GM23338 (cell line): ENCODE measurements around the gene IFNG. TPM values are rescaled to one million over a fixed set of nuclear protein-coding genes. Genes with fewer than 3 reads are reported as not detected.

ENCODE experiments used
- ATAC-seq: fragments of 200-7000 bp; cut with Tn5 transposase; 3 replicates; pipeline ENCODE4 v1.9.1; 2020
- DNase-seq: peaks from one replicate; pipeline ENCODE4 v3.0.0-alpha.2; 2015; ENCODE audit warnings: low spot score
- H2AFZ ChIP-seq: fragments of 200-600 bp; sonication (generic); 2 replicates; pipeline ENCODE4 v1.8.0; 2016; ENCODE audit warnings: antibody characterized with exemption, mild to moderate bottlenecking, moderate library complexity
- H3F3A ChIP-seq: fragments of 200-600 bp; sonication (generic); replicated peaks from 2 replicates; pipeline ENCODE4 v1.8.0; 2017; ENCODE audit warnings: antibody characterized with exemption, mixed run types, low read depth
- H3K27ac ChIP-seq: fragments of 200-600 bp; sonication (generic); 2 replicates; pipeline ENCODE4 v1.6.1; 2016; ENCODE audit warnings: low read depth
- H3K27me3 ChIP-seq: fragments of 200-600 bp; sonication (generic); 2 replicates; pipeline ENCODE4 v1.8.0; 2016; ENCODE audit warnings: mild to moderate bottlenecking, mixed run types, moderate library complexity; ENCODE audit not compliant: insufficient read depth
- H3K36me3 ChIP-seq: fragments of 200-600 bp; sonication (generic); 2 replicates; pipeline ENCODE4 v1.8.0; 2016; ENCODE audit warnings: mild to moderate bottlenecking; ENCODE audit not compliant: insufficient read depth
- H3K4me1 ChIP-seq: fragments of 200-600 bp; sonication (generic); 2 replicates; pipeline ENCODE4 v1.8.0; 2016; ENCODE audit warnings: mild to moderate bottlenecking, moderate library complexity; ENCODE audit not compliant: insufficient read depth
- H3K4me2 ChIP-seq: fragments of 200-600 bp; sonication (generic); 2 replicates; pipeline ENCODE4 v1.7.1; 2017; ENCODE audit warnings: mixed run types
- H3K4me3 ChIP-seq: fragments of 200-600 bp; sonication (generic); 2 replicates; pipeline ENCODE4 v1.6.1; 2016; ENCODE audit warnings: mixed run types
- H3K79me2 ChIP-seq: fragments of 200-600 bp; sonication (generic); replicated peaks from 2 replicates; pipeline ENCODE4 v1.8.0; 2017; ENCODE audit warnings: mild to moderate bottlenecking; ENCODE audit not compliant: insufficient read depth
- H3K9me2 ChIP-seq: fragments of 200-600 bp; sonication (generic); 2 replicates; pipeline ENCODE4 v1.8.0; 2017; ENCODE audit not compliant: insufficient read depth
- H4K20me1 ChIP-seq: fragments of 200-600 bp; sonication (generic); replicated peaks from 2 replicates; pipeline ENCODE4 v1.8.0; 2017; ENCODE audit warnings: mild to moderate bottlenecking; ENCODE audit not compliant: insufficient read depth
- H3K27ac Mint-ChIP-seq: 2 replicates; pipeline ENCODE4 v1.8.0; 2020; ENCODE audit warnings: inconsistent platforms, mild to moderate bottlenecking, moderate library complexity, mixed read lengths
- H3K27me3 Mint-ChIP-seq: 3 replicates; pipeline ENCODE4 v1.8.0; 2022; ENCODE audit warnings: low read depth, mild to moderate bottlenecking, moderate library complexity, mixed read lengths, inconsistent platforms; ENCODE audit not compliant: insufficient read depth, poor library complexity
- H3K36me3 Mint-ChIP-seq: 3 replicates; pipeline ENCODE4 v1.8.0; 2021; ENCODE audit warnings: low read depth, mild to moderate bottlenecking, inconsistent platforms, moderate library complexity, mixed read lengths
- H3K4me1 Mint-ChIP-seq: 3 replicates; pipeline ENCODE4 v1.8.0; 2020; ENCODE audit warnings: mild to moderate bottlenecking, inconsistent platforms, mixed read lengths
- H3K4me3 Mint-ChIP-seq: 3 replicates; pipeline ENCODE4 v1.8.0; 2021; ENCODE audit warnings: moderate library complexity, mild to moderate bottlenecking, inconsistent platforms, mixed read lengths
- H3K9me3 Mint-ChIP-seq: 3 replicates; pipeline ENCODE4 v1.8.0; 2020; ENCODE audit warnings: moderate library complexity, mild to moderate bottlenecking, inconsistent platforms, mixed read lengths
- CREB1 ChIP-seq: fragments of 250-450 bp; sonication (Bioruptor Pico); IDR thresholded peaks from 2 replicates; pipeline ENCODE4 v1.5.0; 2020; ENCODE audit warnings: low read depth, mild to moderate bottlenecking, moderate library complexity
- CTCF ChIP-seq, 2 experiments: fragments of 200-600 bp in 1 of 2; sonication (generic) in 1 of 2; conservative IDR thresholded peaks; 2 replicates each; pipeline versions ENCODE4 v1.5.1 to v1.6.1; 2016 to 2017; ENCODE audit warnings: antibody characterized with exemption in 2 of 2, low read depth in 2 of 2, mild to moderate bottlenecking in 2 of 2, moderate library complexity in 1 of 2
- ETS1 ChIP-seq: IDR thresholded peaks from 2 replicates; pipeline ENCODE4 v1.6.1; 2016; ENCODE audit warnings: antibody characterized with exemption
- EZH2 ChIP-seq: fragments of 200-600 bp; sonication (generic); IDR thresholded peaks from one replicate; pipeline ENCODE4 v1.8.0; 2017; ENCODE audit warnings: antibody characterized with exemption, mild to moderate bottlenecking, low read depth; ENCODE audit not compliant: unreplicated experiment
- EZH2phosphoT487 ChIP-seq: fragments of 200-600 bp; sonication (generic); IDR thresholded peaks from one replicate; pipeline ENCODE4 v1.8.1; 2018; ENCODE audit warnings: antibody characterized with exemption; ENCODE audit not compliant: unreplicated experiment
- JUNB ChIP-seq: IDR thresholded peaks from one replicate; pipeline ENCODE4 v1.6.1; 2016; ENCODE audit warnings: antibody characterized with exemption; ENCODE audit not compliant: unreplicated experiment
- POLR2AphosphoS5 ChIP-seq: IDR thresholded peaks from 2 replicates; pipeline ENCODE4 v1.6.1; 2016; ENCODE audit warnings: antibody characterized with exemption, low read depth
- REST ChIP-seq: IDR thresholded peaks from one replicate; pipeline ENCODE4 v1.6.1; 2018; ENCODE audit warnings: antibody characterized with exemption; ENCODE audit not compliant: unreplicated experiment
- STAT1 ChIP-seq: IDR thresholded peaks from one replicate; pipeline ENCODE4 v1.6.1; 2016; ENCODE audit warnings: antibody characterized with exemption; ENCODE audit not compliant: unreplicated experiment
- ZNF114 ChIP-seq: fragments of 250-450 bp; sonication (Bioruptor Pico); IDR thresholded peaks from 2 replicates; pipeline ENCODE4 v1.5.0; 2020; ENCODE audit warnings: mild to moderate bottlenecking, moderate library complexity
- ZNF331 ChIP-seq: fragments of 250-450 bp; sonication (Bioruptor Pico); IDR thresholded peaks from 2 replicates; pipeline ENCODE4 v1.5.0; 2020; ENCODE audit warnings: low read depth, mild to moderate bottlenecking, moderate library complexity
- ZNF462 ChIP-seq: fragments of 250-450 bp; sonication (Bioruptor Pico); IDR thresholded peaks from 2 replicates; pipeline ENCODE4 v1.5.0; 2020; ENCODE audit warnings: mild to moderate bottlenecking, moderate library complexity
- polyA plus RNA-seq: library from polyadenylated mRNA; unstranded; fragments of >200 nt; fragmentation: Nextera tagmentation; extraction: Ambion mirVana; gene quantifications from 2 replicates; pipeline ENCODE4 v1.2.1, GENCODE V29; 2016
- total RNA-seq: library from RNA; depleted of rRNA; stranded (reverse); fragments of >200 nt; shearing (Covaris generic); gene quantifications from 2 replicates; pipeline ENCODE4 v1.2.3, GENCODE V29; 2014

The IFNG gene
- total and polyA plus RNA-seq, 2 experiments from 2014 or later: not detected

DNA sequence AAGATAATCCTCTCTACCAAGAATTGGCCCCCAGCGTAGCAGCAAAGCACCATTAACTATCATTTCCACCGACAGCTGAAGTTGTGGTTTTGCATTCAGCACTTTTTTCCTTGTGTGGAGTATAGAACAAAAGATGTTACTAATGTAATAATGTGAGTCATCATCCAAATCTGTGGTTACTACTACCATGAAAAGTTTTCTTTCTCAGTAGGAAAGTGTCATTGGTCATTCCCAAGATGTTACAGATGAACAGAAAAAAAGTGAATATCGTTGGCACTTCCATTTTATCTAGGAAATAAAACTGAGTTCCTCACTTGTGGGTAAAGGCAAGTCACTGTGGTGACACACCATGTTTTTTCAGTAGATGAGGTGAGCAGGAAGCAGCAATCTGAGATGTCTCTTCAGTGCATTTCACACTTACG, 30.3 kb upstream of the IFNG start:
- DNase-seq: no peak
- no peaks in the 10 kb centered on the region for H3K36me3 Mint-ChIP-seq
- ATAC-seq: no peak

More for the DNA sequence above, 30.3 kb upstream of the IFNG start:
- no peak overlapping the region for H3K27ac ChIP-seq
- H3K27me3 Mint-ChIP-seq: peaks cover 2% of the 10 kb centered on the region
- no peaks in the 10 kb centered on the region for H4K20me1 ChIP-seq
- H3K4me3 Mint-ChIP-seq: no peak overlapping the region
- no peaks in the 10 kb centered on the region for H3K27me3 ChIP-seq
- H3K4me1 Mint-ChIP-seq: no peaks in the 10 kb centered on the region
- H3K4me1 ChIP-seq: no peaks in the 10 kb centered on the region
- no peaks in the 10 kb centered on the region for H3F3A ChIP-seq
- no peak overlapping the region for H3K27ac Mint-ChIP-seq
- no peaks in the 10 kb centered on the region for H3K36me3 ChIP-seq
- no peak overlapping the region for H3K4me2 ChIP-seq
- H3K79me2 ChIP-seq: no peaks in the 10 kb centered on the region
- no peaks in the 10 kb centered on the region; the same call in 2 of the 3 replicates for H3K9me3 Mint-ChIP-seq
- no peak overlapping the region for H3K4me3 ChIP-seq
- H2AFZ ChIP-seq: no peak overlapping the region
- TF ChIP-seq EZH2phosphoT487 (no peak), REST (no peak), ZNF114 (CRISPR knock-in tag) (no peak), ZNF462 (CRISPR knock-in tag) (no peak), POLR2AphosphoS5 (no peak), ETS1 (no peak), CTCF (conservative IDR thresholded peaks at IDR 0.05; ENCODE audit: low read depth in 2 of 2) (no peak), JUNB (no peak), EZH2 (no peak), ZNF331 (CRISPR knock-in tag) (no peak), CREB1 (CRISPR knock-in tag) (no peak), STAT1 (no peak)
- 0 out of 2 replicates have a peak, but pooled peaks cover 2% of the 10 kb centered on the region for H3K9me2 ChIP-seq
